NCI-H2196 treated with DMSO at 0.1 percent for 48 hours (cell line): ENCODE results near the gene MKI67.
"Not testable (repeated sequence)": the region's sequence is repeated elsewhere in the genome, so short reads cannot be mapped to it uniquely, and the experiment has no call there.

ENCODE experiments used
- DNase-seq: peaks from one replicate; lab custom pipeline; 2025; ENCODE audit not compliant: unreplicated experiment; lab: John Stamatoyannopoulos, UW

MKI67 gene

GRCh38 chr10:128150561-128150960 is 24.3 kb upstream of the MKI67 start:
- DNase-seq = no peak

GRCh38 chr10:128150045-128150493 is 23.8 kb upstream of the MKI67 start:
- peak; percentile 19 for DNase-seq

GRCh38 chr10:128149267-128150014 is 23.2 kb upstream of the MKI67 start:
- no peak for DNase-seq

GRCh38 chr10:128147669-128148068 is 21.4 kb upstream of the MKI67 start:
- no peak for DNase-seq

- no peak for DNase-seq
Observed at GRCh38 chr10:128147064-128147463, 20.8 kb upstream of the MKI67 start.

- no peak for DNase-seq
Observed at GRCh38 chr10:128144547-128144946, 18.3 kb upstream of the MKI67 start.

- DNase-seq = no peak
Observed at GRCh38 chr10:128143531-128143930, 17.3 kb upstream of the MKI67 start.

- no peak for DNase-seq
Observed at GRCh38 chr10:128140425-128140824, 14.2 kb upstream of the MKI67 start.

- DNase-seq = not testable (repeated sequence)
Observed at GRCh38 chr10:128138429-128138828, 12.2 kb upstream of the MKI67 start.

- DNase-seq = no peak
Observed at GRCh38 chr10:128137877-128138276, 11.7 kb upstream of the MKI67 start.

GRCh38 chr10:128130051-128130450 is 3.8 kb upstream of the MKI67 start:
- DNase-seq = no peak

GRCh38 chr10:128128582-128128981 is 2.4 kb upstream of the MKI67 start:
- no peak for DNase-seq

- no peak for DNase-seq
Observed at GRCh38 chr10:128125416-128125943, 743 bp downstream of the MKI67 start.

- DNase-seq = no peak
Observed at GRCh38 chr10:128124813-128125403, 1.3 kb downstream of the MKI67 start.

GRCh38 chr10:128123846-128124245 is 2.4 kb downstream of the MKI67 start:
- no peak for DNase-seq

GRCh38 chr10:128122931-128123330 is 3.3 kb downstream of the MKI67 start:
- no peak for DNase-seq

GRCh38 chr10:128121750-128122412 is 4.3 kb downstream of the MKI67 start:
- DNase-seq = no peak

GRCh38 chr10:128116851-128117615 is 9.2 kb downstream of the MKI67 start:
- no peak for DNase-seq

GRCh38 chr10:128116187-128116586 is 10.0 kb downstream of the MKI67 start:
- DNase-seq = no peak

- DNase-seq = no peak
Observed at GRCh38 chr10:128115356-128115755, 10.9 kb downstream of the MKI67 start.

- no peak for DNase-seq
Observed at GRCh38 chr10:128114901-128115300, 11.3 kb downstream of the MKI67 start.
